Fibroblast of skin of abdomen (primary cell): ENCODE measurements around the gene ZNF227. TPM values are rescaled to one million over a fixed set of nuclear protein-coding genes. Genes with fewer than 3 reads are reported as not detected.
"Not testable (repeated sequence)": the region's sequence is repeated elsewhere in the genome, so short reads cannot be mapped to it uniquely, and the experiment has no call there.

Source experiments
- DNase-seq: peaks from one replicate; pipeline ENCODE4 v3.0.0-alpha.2; 2013
- polyA plus RNA-seq, 2 experiments: library from polyadenylated mRNA; unstranded; fragments of 120-200 nt; gene quantifications; one replicate each; pipeline ENCODE4 v1.2.1, GENCODE V29; 2013; ENCODE audit not compliant: insufficient read length in 2 of 2

The ZNF227 gene
- 9.1 TPM for polyA plus RNA-seq (2013, experiment 1 of 2; ENCODE audit: insufficient read length)
- polyA plus RNA-seq (2013, experiment 2 of 2; ENCODE audit: insufficient read length) = 8.0 TPM

- DNase-seq = peak; percentile 97
Measured at GRCh38 chr19:44212250-44212865, at the start of gene ZNF227. Gene ZNF227 (plus strand): TSS chr19:44212532. CDS start chr19:44217793, 5,261 bp downstream.

- no peak for DNase-seq
Measured at GRCh38 chr19:44163789-44164188, 48.5 kb upstream of the ZNF227 start.

- no peak for DNase-seq
Measured at GRCh38 chr19:44164327-44164672, 48.0 kb upstream of the ZNF227 start.

GRCh38 chr19:44164673-44165512 lies 47.4 kb upstream of the ZNF227 start, which contains the start of gene ZNF226:
Gene ZNF226 (plus strand): TSS chr19:44165100. CDS start chr19:44170081, 4,981 bp downstream.
- DNase-seq = peak; percentile 99

- not testable (repeated sequence) for DNase-seq
Measured at GRCh38 chr19:44170660-44171059, 41.7 kb upstream of the ZNF227 start.

GRCh38 chr19:44176590-44176989 lies 35.7 kb upstream of the ZNF227 start:
- DNase-seq = no peak

- no peak for DNase-seq
Measured at GRCh38 chr19:44180968-44181367, 31.4 kb upstream of the ZNF227 start.

GRCh38 chr19:44182145-44182544 lies 30.2 kb upstream of the ZNF227 start:
- DNase-seq = no peak

GRCh38 chr19:44190020-44190419 lies 22.3 kb upstream of the ZNF227 start:
- no peak for DNase-seq

GRCh38 chr19:44192127-44192526 lies 20.2 kb upstream of the ZNF227 start:
- no peak for DNase-seq

- DNase-seq = no peak
Measured at GRCh38 chr19:44196772-44197171, 15.6 kb upstream of the ZNF227 start.

- DNase-seq = no peak
Measured at GRCh38 chr19:44202470-44202869, 9.9 kb upstream of the ZNF227 start.

- no peak for DNase-seq
Measured at GRCh38 chr19:44202974-44203373, 9.4 kb upstream of the ZNF227 start.

- DNase-seq = not testable (repeated sequence)
Measured at GRCh38 chr19:44203877-44204276, 8.5 kb upstream of the ZNF227 start.

GRCh38 chr19:44204772-44205171 lies 7.6 kb upstream of the ZNF227 start:
- DNase-seq = no peak

GRCh38 chr19:44207126-44207803 lies 5.1 kb upstream of the ZNF227 start:
- DNase-seq = peak; percentile 95

GRCh38 chr19:44212866-44213346 lies 574 bp downstream of the ZNF227 start:
- peak; percentile 20 for DNase-seq

GRCh38 chr19:44219926-44220325 lies 7.6 kb downstream of the ZNF227 start:
- not testable (repeated sequence) for DNase-seq

GRCh38 chr19:44220761-44221160 lies 8.4 kb downstream of the ZNF227 start:
- DNase-seq = not testable (repeated sequence)

GRCh38 chr19:44221291-44221690 lies 9.0 kb downstream of the ZNF227 start:
- not testable (repeated sequence) for DNase-seq

GRCh38 chr19:44228318-44228717 lies 16.0 kb downstream of the ZNF227 start:
- no peak for DNase-seq

GRCh38 chr19:44232867-44233266 lies 20.5 kb downstream of the ZNF227 start:
- DNase-seq = no peak

GRCh38 chr19:44236384-44236783 lies 24.1 kb downstream of the ZNF227 start:
- no peak for DNase-seq
